Small intestine (tissue), 7 donors: ENCODE data around the gene ILRUN. TPM values are rescaled to one million over a fixed set of nuclear protein-coding genes. Genes with fewer than 3 reads are reported as not detected.
A peak's percentile ranks its signal among the peaks of the same experiment; 100 is the strongest.
"Not testable (repeated sequence)": the region's sequence is repeated elsewhere in the genome, so short reads cannot be mapped to it uniquely, and the experiment has no call there.

Experiments used
- DNase-seq, 2 donors: peaks; one replicate each; pipeline versions ENCODE4 v3.0.0 to v3.0.0-alpha.2; 2013
- FAIRE-seq: peaks from 2 replicates; lab custom pipeline; 2012; peaks lifted over from hg19 to GRCh38; lab: Jason Lieb, UNC
- H3K27ac ChIP-seq, 3 donors: one replicate each; pipeline ENCODE4 v1.5.1; 2013; ENCODE audit warnings: low read length in 2 of 3, mild to moderate bottlenecking in 2 of 3, control low read depth in 1 of 3, inconsistent platforms in 1 of 3, low read depth in 1 of 3, moderate library complexity in 1 of 3
- H3K27me3 ChIP-seq, 3 donors: one replicate each; pipeline ENCODE4 v1.6.1; 2013; ENCODE audit warnings: low read length in 3 of 3, inconsistent platforms in 1 of 3; ENCODE audit not compliant: control insufficient read depth in 3 of 3, insufficient read depth in 3 of 3
- H3K36me3 ChIP-seq, 3 donors: one replicate each; pipeline ENCODE4 v1.6.1; 2013; ENCODE audit warnings: low read length in 3 of 3, inconsistent platforms in 1 of 3, low read depth in 1 of 3, mild to moderate bottlenecking in 1 of 3, moderate library complexity in 1 of 3; ENCODE audit not compliant: control insufficient read depth in 3 of 3, insufficient read depth in 2 of 3
- H3K4me1 ChIP-seq, 3 donors: one replicate each; pipeline ENCODE4 v1.6.1; 2013; ENCODE audit warnings: low read length in 2 of 3, inconsistent platforms in 1 of 3, low read depth in 1 of 3, mild to moderate bottlenecking in 1 of 3, moderate library complexity in 1 of 3; ENCODE audit not compliant: control insufficient read depth in 3 of 3, insufficient read depth in 2 of 3
- H3K4me3 ChIP-seq, 3 donors: one replicate each; pipeline ENCODE4 v1.5.1; 2013; ENCODE audit warnings: low read length in 3 of 3, control low read depth in 1 of 3, inconsistent platforms in 1 of 3, low read depth in 1 of 3, mild to moderate bottlenecking in 1 of 3, moderate library complexity in 1 of 3
- H3K9me3 ChIP-seq, 2 donors: one replicate each; pipeline ENCODE4 v1.6.1; 2013; ENCODE audit warnings: low read depth in 1 of 2, low read length in 1 of 2; ENCODE audit not compliant: control insufficient read depth in 2 of 2, insufficient read depth in 1 of 2
- WGBS, 3 donors: extraction: QIAGEN DNeasy Blood & Tissue Kit; methylation state at CpG; one replicate each; pipeline ENCODE4 v1.1.7; 2013; 5-methylcytosine and 5-hydroxymethylcytosine counted together
- polyA plus RNA-seq, 4 donors: library from polyadenylated mRNA; stranded (reverse) in 3 of 4; unstranded in 1 of 4; fragments of 200-250 nt in 3 of 4; fragments of 120-200 nt in 1 of 4; gene quantifications; one replicate each; pipeline versions ENCODE4 v1.2.1 to v1.2.3, GENCODE V29; 2013
- donor health status: healthy with polysubstance abuse.
- donor health status: control.
- donor health status: control.
- donor health status: Bipolar disorder and iron deficiency.
- donor health status: healthy.

The ILRUN gene
- polyA plus RNA-seq, 4 donors: 44.3 to 53.5 (median 47.3) TPM

DNA sequence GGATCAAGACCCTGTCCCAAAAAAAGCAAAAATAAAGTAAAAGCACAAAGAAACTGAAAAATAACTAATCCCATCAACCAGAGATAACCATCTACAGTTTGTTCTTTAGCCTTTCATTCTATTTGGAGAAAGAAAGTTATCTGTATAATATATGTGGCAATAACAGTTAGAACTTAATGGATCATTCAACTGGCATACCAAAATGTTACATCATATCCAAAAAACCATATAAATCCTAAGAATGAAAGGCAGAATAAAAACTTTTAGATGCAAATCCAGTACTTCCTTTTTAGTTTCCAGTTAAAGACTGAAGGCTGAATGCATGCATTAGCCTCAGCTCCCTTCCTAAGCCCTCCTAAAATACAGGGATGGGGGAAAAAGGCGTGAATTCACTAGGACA lies 25.2 kb downstream of the ILRUN start:
- FAIRE-seq: no peak
- Histone ChIP-seq H3K36me3 (peaks cover 0 to 7% (median 0%) of the 10 kb centered on the region in 3 donors), H3K9me3 (no peaks in the 10 kb centered on the region), H3K27me3 (no peaks in the 10 kb centered on the region), H3K27ac (peak overlapping the region in 1 of 3 donors; percentile 80), H3K4me1 (peaks cover 5 to 18% (median 16%) of the 10 kb centered on the region in 3 donors), H3K4me3 (no peak overlapping the region)
- DNase-seq: no peak
- WGBS, 3 donors: 75 to 85% (median 84%) methylated on average over 1 of the region's 1 CpG

- not testable (repeated sequence) for FAIRE-seq, H3K9me3 ChIP-seq, H3K4me3 ChIP-seq, H3K36me3 ChIP-seq, H3K27ac ChIP-seq, DNase-seq, H3K27me3 ChIP-seq
- H3K4me1 ChIP-seq: peaks cover 5 to 29% (median 8%) of the 10 kb centered on the region in 3 donors
- 96 to 99% (median 97%) methylated on average over 5 of the region's 5 CpGs for WGBS, 3 donors
Observed at GRCh38 chr6:34668799-34669198, 27.8 kb downstream of the ILRUN start.

GRCh38 chr6:34667481-34668238 lies 28.9 kb downstream of the ILRUN start:
- 43 to 70% (median 63%) methylated on average over 4 of the region's 4 CpGs for WGBS, 3 donors
- H3K36me3 ChIP-seq: peaks cover 0 to 10% (median 0%) of the 10 kb centered on the region in 3 donors
- H3K27ac ChIP-seq: no peak overlapping the region
- H3K4me1 ChIP-seq: peaks cover 2 to 19% (median 5%) of the 10 kb centered on the region in 3 donors
- no peaks in the 10 kb centered on the region for H3K9me3 ChIP-seq
- no peak for FAIRE-seq
- no peak overlapping the region for H3K4me3 ChIP-seq
- no peaks in the 10 kb centered on the region for H3K27me3 ChIP-seq
- DNase-seq: no peak

DNA sequence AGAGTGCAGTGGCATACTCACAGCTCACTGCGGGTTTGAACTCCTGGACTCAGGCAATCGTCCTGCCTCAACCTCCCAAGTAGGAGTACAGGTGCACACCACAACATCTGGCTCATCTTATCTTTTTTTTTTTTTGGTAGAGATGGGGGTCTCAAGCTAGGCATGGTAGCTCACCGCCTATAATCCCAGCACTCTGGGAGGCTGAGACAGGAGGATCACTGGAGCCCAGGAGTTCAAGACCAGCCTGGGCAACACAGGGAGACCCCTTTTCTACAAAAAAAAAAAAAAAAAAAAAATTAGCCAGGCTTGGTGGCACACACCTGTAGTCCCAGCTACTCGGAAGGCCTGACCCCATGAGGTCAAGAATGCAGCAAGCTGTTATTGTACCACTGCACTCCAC lies 31.5 kb downstream of the ILRUN start:
- H3K27ac ChIP-seq: no peak overlapping the region
- FAIRE-seq: no peak
- WGBS, 3 donors: 78 to 92% (median 85%) methylated on average over 4 of the region's 4 CpGs
- H3K4me3 ChIP-seq: no peak overlapping the region
- no peaks in the 10 kb centered on the region for H3K27me3 ChIP-seq
- peaks cover 0 to 4% (median 0%) of the 10 kb centered on the region in 3 donors for H3K36me3 ChIP-seq
- DNase-seq: no peak
- H3K4me1 ChIP-seq: peaks cover 0 to 12% (median 2%) of the 10 kb centered on the region in 3 donors
- no peaks in the 10 kb centered on the region for H3K9me3 ChIP-seq

DNA sequence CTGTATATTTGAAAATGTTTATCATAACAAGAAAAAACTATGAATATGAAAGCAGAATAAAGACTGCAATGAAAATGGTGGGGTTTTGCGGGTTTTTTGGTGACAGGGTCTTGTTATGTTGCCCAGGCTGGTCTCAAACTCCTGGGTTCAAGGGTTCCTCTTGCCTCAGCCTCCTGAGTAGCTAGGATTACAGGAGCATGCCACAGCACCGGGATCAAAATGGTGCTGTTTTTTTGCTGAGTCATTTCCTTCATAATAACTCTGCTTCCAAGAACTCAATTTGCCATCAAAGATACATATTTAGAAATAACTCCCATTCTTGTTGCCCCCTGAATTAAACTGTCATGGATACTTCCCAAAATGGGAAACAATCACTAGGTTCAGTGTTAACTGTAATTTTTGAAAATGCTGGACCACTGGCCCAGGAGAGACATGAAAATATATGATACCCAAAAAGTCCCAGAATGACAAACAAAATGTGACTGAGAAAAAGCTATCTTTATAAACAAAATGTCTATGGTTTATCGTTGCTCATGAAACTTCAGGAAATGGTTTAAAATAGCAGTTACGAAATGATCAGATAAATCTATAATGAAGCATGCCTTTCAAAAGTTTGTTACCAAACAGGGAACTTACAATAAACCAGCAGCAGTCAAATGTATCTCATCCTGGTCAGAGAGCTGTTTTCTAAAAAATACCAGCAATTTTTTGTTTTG lies 32.2 kb downstream of the ILRUN start:
- no peaks in the 10 kb centered on the region for H3K27me3 ChIP-seq
- H3K4me3 ChIP-seq: no peak overlapping the region
- peak overlapping the region in 1 of 3 donors; percentile 17 for H3K27ac ChIP-seq
- peaks cover 0 to 7% (median 0%) of the 10 kb centered on the region in 3 donors for H3K36me3 ChIP-seq
- peaks cover 0 to 12% (median 2%) of the 10 kb centered on the region in 3 donors for H3K4me1 ChIP-seq
- DNase-seq (no peak), FAIRE-seq (no peak)
- H3K9me3 ChIP-seq: no peaks in the 10 kb centered on the region
- 42 to 55% (median 50%) methylated on average over 4 of the region's 4 CpGs for WGBS, 3 donors

DNA sequence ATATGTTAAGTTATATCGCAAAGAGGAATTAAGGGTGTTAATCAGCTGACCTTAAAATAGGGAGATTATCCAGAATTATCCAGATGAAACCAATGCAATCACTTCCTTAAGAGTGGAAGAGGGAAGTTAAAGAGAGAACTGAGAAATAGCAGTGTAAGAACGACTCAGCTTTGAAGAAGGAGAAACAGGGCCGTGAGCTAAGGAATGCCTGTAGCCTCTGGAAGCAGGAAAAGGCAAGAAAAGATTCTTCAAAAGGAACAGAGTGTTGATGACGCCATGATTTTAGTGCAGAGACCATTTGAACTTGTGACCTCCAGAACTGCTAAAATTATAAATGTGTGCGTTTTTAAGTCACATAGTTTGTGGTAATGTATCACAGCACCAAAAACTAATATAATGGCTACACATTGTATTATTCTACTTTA lies 32.7 kb downstream of the ILRUN start:
- peaks cover 2 to 15% (median 4%) of the 10 kb centered on the region in 3 donors for H3K4me1 ChIP-seq
- no peaks in the 10 kb centered on the region for H3K27me3 ChIP-seq
- H3K4me3 ChIP-seq: no peak overlapping the region
- 70 to 81% (median 80%) methylated on average over 5 of the region's 5 CpGs for WGBS, 3 donors
- peak overlapping the region in 1 of 3 donors; percentile 11 for H3K27ac ChIP-seq
- H3K36me3 ChIP-seq: peaks cover 0 to 7% (median 0%) of the 10 kb centered on the region in 3 donors
- no peaks in the 10 kb centered on the region for H3K9me3 ChIP-seq
- no peak for FAIRE-seq
- DNase-seq: no peak

DNA sequence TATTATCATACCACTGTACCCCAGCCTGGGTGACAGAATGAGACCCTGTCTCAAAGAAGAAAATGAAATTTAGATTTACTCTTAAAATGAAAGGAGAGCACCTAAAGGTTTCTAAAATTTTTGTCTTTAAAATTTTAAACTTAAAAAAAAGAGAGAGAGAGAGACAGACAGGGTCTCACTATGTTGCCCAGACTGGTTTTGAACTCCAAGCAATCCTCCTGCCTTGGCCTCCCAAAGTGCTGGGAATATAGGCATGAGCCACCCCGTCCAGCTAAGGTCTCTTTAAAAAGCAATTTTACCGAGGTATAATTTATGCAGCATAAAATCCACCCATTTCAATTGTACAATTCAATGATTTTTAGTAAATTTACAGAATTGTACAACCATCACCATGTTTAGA lies 33.2 kb downstream of the ILRUN start:
- H3K36me3 ChIP-seq: peaks cover 0 to 7% (median 0%) of the 10 kb centered on the region in 3 donors
- H3K4me1 ChIP-seq: peaks cover 2 to 16% (median 5%) of the 10 kb centered on the region in 3 donors
- H3K4me3 ChIP-seq: no peak overlapping the region
- H3K9me3 ChIP-seq: no peaks in the 10 kb centered on the region
- FAIRE-seq: no peak
- WGBS, 3 donors: 82 to 86% (median 84%) methylated on average over 2 of the region's 2 CpGs
- no peak overlapping the region for H3K27ac ChIP-seq
- no peaks in the 10 kb centered on the region for H3K27me3 ChIP-seq
- no peak for DNase-seq

- Histone ChIP-seq H3K27ac (no peak overlapping the region), H3K36me3 (peaks cover 0 to 7% (median 0%) of the 10 kb centered on the region in 3 donors), H3K9me3 (no peaks in the 10 kb centered on the region), H3K4me1 (peaks cover 8 to 24% (median 18%) of the 10 kb centered on the region in 3 donors), H3K27me3 (no peaks in the 10 kb centered on the region), H3K4me3 (no peak overlapping the region)
- DNase-seq (no peak), FAIRE-seq (no peak)
- 86 to 96% (median 96%) methylated on average over 1 of the region's 1 CpG for WGBS, 3 donors
Observed at GRCh38 chr6:34661357-34661756, 35.2 kb downstream of the ILRUN start.
